DND-41 (cell line): ENCODE results near the gene KCTD3.

Source experiments
- ATAC-seq: fragments of 200-7000 bp; cut with Tn5 transposase; 3 replicates; pipeline ENCODE4 v1.9.1; 2021; ENCODE audit warnings: low read depth; ENCODE audit not compliant: insufficient read depth
- DNase-seq: peaks from one replicate; pipeline ENCODE4 v3.0.0-alpha.2; 2020
- H2AFZ ChIP-seq: 2 replicates; pipeline ENCODE4 v1.6.0; 2012; ENCODE audit warnings: low read depth, low read length
- H3K27ac ChIP-seq: 2 replicates; pipeline ENCODE4 v1.5.1; 2012; ENCODE audit warnings: low read length, inconsistent platforms
- H3K27me3 ChIP-seq: fragments of 200-600 bp; sonication (generic); 2 replicates; pipeline ENCODE4 v1.6.0; 2012; ENCODE audit warnings: low read length, mild to moderate bottlenecking, inconsistent platforms; ENCODE audit not compliant: insufficient read depth, poor library complexity
- H3K36me3 ChIP-seq: 2 replicates; pipeline ENCODE4 v1.5.1; 2012; ENCODE audit warnings: low read length, inconsistent platforms; ENCODE audit not compliant: insufficient read depth
- H3K4me1 ChIP-seq: 2 replicates; pipeline ENCODE4 v1.5.1; 2012; ENCODE audit warnings: mild to moderate bottlenecking, low read length; ENCODE audit not compliant: insufficient read depth
- H3K4me2 ChIP-seq: 2 replicates; pipeline ENCODE4 v1.6.0; 2012; ENCODE audit warnings: mild to moderate bottlenecking, moderate library complexity, low read length, inconsistent platforms; ENCODE audit not compliant: insufficient read depth
- H3K4me3 ChIP-seq, 2 experiments: fragments of 200-600 bp in 1 of 2; shearing (Covaris generic) in 1 of 2; 2 replicates each; pipeline ENCODE4 v1.5.1; 2012 to 2016; ENCODE audit warnings: inconsistent platforms in 2 of 2, low read length in 2 of 2, mild to moderate bottlenecking in 2 of 2, low read depth in 1 of 2, moderate library complexity in 1 of 2
- H3K79me2 ChIP-seq: 2 replicates; pipeline ENCODE4 v1.6.0; 2012; ENCODE audit warnings: low read length, inconsistent platforms; ENCODE audit not compliant: insufficient read depth
- H3K9ac ChIP-seq: 2 replicates; pipeline ENCODE4 v1.6.0; 2012; ENCODE audit warnings: low read depth, mild to moderate bottlenecking, inconsistent platforms, low read length, moderate library complexity
- H3K9me3 ChIP-seq: 2 replicates; pipeline ENCODE4 v1.5.1; 2012; ENCODE audit warnings: low read length, moderate library complexity, mild to moderate bottlenecking, inconsistent platforms; ENCODE audit not compliant: insufficient read depth, severe bottlenecking
- H4K20me1 ChIP-seq: 2 replicates; pipeline ENCODE4 v1.6.0; 2012; ENCODE audit warnings: low read length; ENCODE audit not compliant: insufficient read depth
- CTCF ChIP-seq: IDR thresholded peaks from 2 replicates; pipeline ENCODE4 v1.5.1; 2012; ENCODE audit warnings: borderline replicate concordance, low read length, moderate library complexity, mild to moderate bottlenecking; ENCODE audit not compliant: poor library complexity, severe bottlenecking; ENCODE audit errors: extremely low read depth
- EZH2 ChIP-seq: IDR thresholded peaks from 3 replicates; pipeline ENCODE4 v1.6.1; 2012; ENCODE audit warnings: borderline replicate concordance, low read depth, mild to moderate bottlenecking, moderate library complexity, low read length, inconsistent platforms; ENCODE audit not compliant: severe bottlenecking

KCTD3 gene

GRCh38 chr1:215555531-215555930 is 11.6 kb upstream of the KCTD3 start:
- Histone ChIP-seq H3K27ac (no peak overlapping the region), H3K4me3 (no peak overlapping the region), H3K36me3 (no peaks in the 10 kb centered on the region), H3K4me1 (no peaks in the 10 kb centered on the region), H3K4me2 (no peak overlapping the region), H3K27me3 (no peaks in the 10 kb centered on the region), H2AFZ (no peak overlapping the region), H3K9ac (no peak overlapping the region), H3K79me2 (no peaks in the 10 kb centered on the region), H3K9me3 (peaks cover 3% of the 10 kb centered on the region), H4K20me1 (no peaks in the 10 kb centered on the region)
- TF ChIP-seq EZH2 (no peak), CTCF (no peak)
- no peak for ATAC-seq
- DNase-seq = no peak

DNA sequence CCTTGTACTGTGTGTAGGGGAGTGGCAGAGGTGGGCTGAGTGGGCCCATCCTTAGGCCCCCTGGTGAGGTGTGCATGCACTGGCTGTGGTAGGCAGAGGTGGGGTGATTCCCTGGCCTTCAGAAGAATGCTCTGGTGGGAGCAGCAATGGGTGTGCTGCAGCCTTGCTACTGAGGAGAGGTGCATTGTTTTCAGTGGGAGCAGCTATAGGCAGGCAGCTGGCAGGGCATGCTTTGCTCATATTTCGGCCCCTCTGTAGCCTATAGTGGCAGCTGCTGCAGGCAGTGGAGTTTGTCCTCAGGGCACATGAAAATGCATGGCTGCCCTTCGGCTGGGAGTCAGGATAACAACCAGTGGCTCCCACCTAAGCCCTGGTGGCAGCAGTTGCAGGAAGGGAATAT is 10.1 kb upstream of the KCTD3 start:
- ATAC-seq (no peak), DNase-seq (no peak)
- Histone ChIP-seq H3K27me3 (no peaks in the 10 kb centered on the region), H3K79me2 (no peaks in the 10 kb centered on the region), H3K4me1 (no peaks in the 10 kb centered on the region), H3K9ac (no peak overlapping the region), H3K27ac (no peak overlapping the region), H3K4me2 (no peak overlapping the region), H4K20me1 (no peaks in the 10 kb centered on the region), H3K36me3 (no peaks in the 10 kb centered on the region), H3K9me3 (peaks cover 3% of the 10 kb centered on the region), H2AFZ (no peak overlapping the region), H3K4me3 (no peak overlapping the region)
- TF ChIP-seq EZH2 (no peak), CTCF (no peak)

DNA sequence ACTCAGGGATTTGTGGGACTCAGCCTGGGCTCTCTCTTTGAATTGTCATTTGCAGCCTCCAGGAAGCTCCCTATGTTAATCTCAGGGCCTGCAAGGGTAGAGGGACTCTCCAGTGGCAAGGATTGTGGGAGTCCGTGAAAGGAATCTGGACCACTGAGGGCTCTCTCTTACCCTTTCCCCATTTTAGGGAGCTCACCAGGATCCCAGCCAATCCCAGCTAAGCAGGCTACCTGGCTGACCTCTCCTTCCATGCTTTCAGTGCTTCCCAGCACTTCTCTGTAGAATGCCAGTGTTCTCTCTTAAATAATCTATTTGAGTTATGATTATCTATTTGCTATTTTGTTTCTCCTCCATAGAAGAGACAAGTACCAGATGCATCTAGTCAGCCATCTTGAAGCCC is 9.6 kb upstream of the KCTD3 start:
- H3K79me2 ChIP-seq = no peaks in the 10 kb centered on the region
- H2AFZ ChIP-seq = no peak overlapping the region
- H3K36me3 ChIP-seq = no peaks in the 10 kb centered on the region
- TF ChIP-seq EZH2 = no peak
- no peak for TF ChIP-seq CTCF
- H3K27me3 ChIP-seq = no peaks in the 10 kb centered on the region
- DNase-seq (no peak), ATAC-seq (no peak)
- H3K4me3 ChIP-seq = no peak overlapping the region
- H3K4me2 ChIP-seq = no peak overlapping the region
- no peak overlapping the region for H3K27ac ChIP-seq
- H3K9ac ChIP-seq = no peak overlapping the region
- no peaks in the 10 kb centered on the region for H4K20me1 ChIP-seq
- no peaks in the 10 kb centered on the region for H3K4me1 ChIP-seq
- peaks cover 3% of the 10 kb centered on the region for H3K9me3 ChIP-seq
